Stomach (tissue), 4 donors: ENCODE results near the gene EIF1.
"Not testable (repeated sequence)": the region's sequence is repeated elsewhere in the genome, so short reads cannot be mapped to it uniquely, and the experiment has no call there.

Experiments
- POLR2AphosphoS5 ChIP-seq, 3 donors: sonication (generic); formaldehyde crosslinking; IDR thresholded peaks; one replicate each; pipeline ENCODE4 v1.6.1; 2016; ENCODE audit warnings: antibody characterized with exemption in 3 of 3
- TF ChIP-seq, protein P1 (sequence below), 7 experiments: fragments of 450-650 bp in 4 of 7; fragments of 200-600 bp in 3 of 7; sonication (generic) in 3 of 7; IDR thresholded peaks; one replicate each; pipeline ENCODE4 v1.5.1; 2016 to 2019; ENCODE audit warnings: antibody characterized with exemption in 7 of 7, control low read depth in 2 of 7, mild to moderate bottlenecking in 1 of 7

DNA sequence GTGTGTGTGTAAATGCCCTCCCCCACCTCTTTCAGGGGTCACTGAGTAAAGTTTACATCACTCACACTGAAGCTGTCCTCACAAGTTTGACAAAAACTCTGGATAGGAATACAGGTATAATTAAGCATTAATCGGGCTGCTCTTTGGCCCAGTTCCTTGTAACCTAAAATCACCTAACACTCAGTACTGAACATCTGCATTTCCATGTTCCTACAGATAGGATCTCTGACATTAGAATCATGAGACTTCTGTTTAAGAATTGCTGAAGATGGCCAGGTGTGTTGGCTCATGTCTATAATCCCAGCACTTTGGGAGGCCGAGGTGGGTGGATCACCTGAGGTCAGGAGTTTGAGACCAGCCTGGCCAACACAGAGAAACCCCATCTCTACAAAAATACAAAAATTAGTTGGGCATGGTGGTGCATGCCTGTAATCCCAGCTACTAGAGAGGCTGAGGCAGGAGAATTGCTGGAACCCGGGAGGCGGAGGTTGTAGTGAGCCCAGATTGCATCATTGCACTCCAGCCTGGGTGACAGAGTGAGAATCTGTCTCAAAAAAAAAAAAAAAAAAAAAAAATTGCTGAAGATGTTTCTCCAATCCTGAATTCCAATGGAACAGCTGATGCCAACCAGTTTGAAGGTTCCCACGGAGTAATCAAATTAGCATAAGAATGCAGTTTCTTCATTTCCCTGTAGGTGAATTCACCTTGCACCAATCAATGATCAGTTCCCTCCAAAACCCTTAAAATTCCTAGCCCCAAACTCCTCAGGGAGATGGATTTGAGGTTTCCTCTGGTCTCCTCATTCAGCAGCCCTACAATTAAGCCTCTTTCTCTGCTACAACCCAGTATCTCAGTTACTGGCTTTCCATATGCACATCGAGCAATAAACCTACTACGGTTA lies 13.3 kb upstream of the EIF1 start:
- TF ChIP-seq POLR2AphosphoS5 (IDR thresholded peaks at IDR 0.05), result not testable (repeated sequence)
- TF ChIP-seq, protein P1, sequence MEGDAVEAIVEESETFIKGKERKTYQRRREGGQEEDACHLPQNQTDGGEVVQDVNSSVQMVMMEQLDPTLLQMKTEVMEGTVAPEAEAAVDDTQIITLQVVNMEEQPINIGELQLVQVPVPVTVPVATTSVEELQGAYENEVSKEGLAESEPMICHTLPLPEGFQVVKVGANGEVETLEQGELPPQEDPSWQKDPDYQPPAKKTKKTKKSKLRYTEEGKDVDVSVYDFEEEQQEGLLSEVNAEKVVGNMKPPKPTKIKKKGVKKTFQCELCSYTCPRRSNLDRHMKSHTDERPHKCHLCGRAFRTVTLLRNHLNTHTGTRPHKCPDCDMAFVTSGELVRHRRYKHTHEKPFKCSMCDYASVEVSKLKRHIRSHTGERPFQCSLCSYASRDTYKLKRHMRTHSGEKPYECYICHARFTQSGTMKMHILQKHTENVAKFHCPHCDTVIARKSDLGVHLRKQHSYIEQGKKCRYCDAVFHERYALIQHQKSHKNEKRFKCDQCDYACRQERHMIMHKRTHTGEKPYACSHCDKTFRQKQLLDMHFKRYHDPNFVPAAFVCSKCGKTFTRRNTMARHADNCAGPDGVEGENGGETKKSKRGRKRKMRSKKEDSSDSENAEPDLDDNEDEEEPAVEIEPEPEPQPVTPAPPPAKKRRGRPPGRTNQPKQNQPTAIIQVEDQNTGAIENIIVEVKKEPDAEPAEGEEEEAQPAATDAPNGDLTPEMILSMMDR (IDR thresholded peaks at IDR 0.05), result not testable (repeated sequence)
